ENCODE data around the gene ERGIC2.
"Not testable (repeated sequence)": the region's sequence is repeated elsewhere in the genome, so short reads cannot be mapped to it uniquely, and the experiment has no call there.

ERGIC2 gene

GRCh38 chr12:29380536-29381523 is at the start of gene ERGIC2:
TSS of gene ERGIC2 (minus strand) at chr12:29381172. CDS start at chr12:29371633, 9,539 bp downstream.
- DNase-seq: peak; percentile 74

DNA sequence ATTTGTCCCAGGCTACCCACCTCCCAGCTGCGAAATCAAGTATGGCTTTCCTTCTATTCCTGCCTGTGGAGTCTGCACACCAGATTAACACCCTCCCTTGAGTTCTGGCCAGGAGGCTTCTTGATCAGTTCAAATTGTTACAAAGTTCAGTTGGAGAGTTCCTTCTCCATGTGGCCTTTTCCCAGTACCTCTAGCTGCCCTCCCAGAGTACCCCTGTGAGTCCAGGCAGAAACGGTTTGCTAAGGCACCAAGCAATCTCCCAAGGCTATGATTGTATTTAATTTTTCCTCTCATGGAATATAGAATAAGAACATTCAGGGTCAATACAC is 49.7 kb upstream of the ERGIC2 start:
- DNase-seq: no peak

- no peak for DNase-seq
These were observed 49.2 kb upstream of the ERGIC2 start for GRCh38 chr12:29429999-29430715.

- DNase-seq: no peak
These were observed 47.7 kb upstream of the ERGIC2 start for GRCh38 chr12:29428633-29429032.

DNA sequence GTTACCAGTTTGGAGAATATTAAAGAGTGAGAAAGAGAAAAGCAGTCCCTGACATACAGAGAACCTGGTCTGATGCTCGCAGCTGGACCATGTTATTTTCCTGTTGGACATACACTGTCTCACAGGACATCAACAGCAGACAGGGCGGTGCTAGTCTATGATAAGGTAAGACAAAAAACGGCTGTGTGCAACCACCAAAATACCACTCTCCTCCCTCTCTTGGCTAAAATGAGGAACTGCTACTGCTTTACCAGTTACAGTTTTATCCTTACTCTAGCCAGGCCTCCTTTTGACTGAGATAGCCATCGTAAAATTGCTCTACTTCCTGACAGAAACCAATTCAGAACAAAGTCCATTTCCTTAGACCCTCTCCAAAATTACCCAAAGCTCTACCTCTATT is 47.0 kb upstream of the ERGIC2 start:
- no peak for DNase-seq

GRCh38 chr12:29426498-29426897 is 45.5 kb upstream of the ERGIC2 start:
- no peak for DNase-seq

GRCh38 chr12:29425722-29426121 is 44.8 kb upstream of the ERGIC2 start:
- no peak for DNase-seq

- no peak for DNase-seq
These were observed 35.8 kb upstream of the ERGIC2 start for GRCh38 chr12:29416748-29417147.

- DNase-seq: no peak
These were observed 34.1 kb upstream of the ERGIC2 start for GRCh38 chr12:29415111-29415510.

- DNase-seq: no peak
These were observed 33.4 kb upstream of the ERGIC2 start for GRCh38 chr12:29414368-29414767.

DNA sequence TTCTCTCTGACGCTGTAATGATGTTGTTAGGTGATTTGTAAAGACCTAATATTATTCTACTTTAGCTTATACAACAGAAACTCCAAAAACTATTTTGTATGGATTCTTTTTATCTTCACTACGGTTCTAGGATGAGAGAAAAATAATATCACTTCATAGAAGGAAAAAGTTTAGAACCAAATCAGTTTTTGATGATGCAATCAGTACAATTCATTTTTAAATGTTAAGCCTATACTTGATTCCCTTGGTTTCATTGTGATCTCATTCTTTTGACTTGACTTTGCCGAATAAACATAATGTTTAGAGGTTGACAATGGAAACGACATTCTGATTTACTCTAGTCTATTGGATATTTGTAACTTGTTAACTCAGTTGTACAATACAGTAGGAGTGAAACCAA is 24.6 kb upstream of the ERGIC2 start:
- no peak for DNase-seq

- no peak for DNase-seq
These were observed 23.0 kb upstream of the ERGIC2 start for GRCh38 chr12:29403991-29404390.

- no peak for DNase-seq
These were observed 21.5 kb upstream of the ERGIC2 start for GRCh38 chr12:29402437-29402836.

- no peak for DNase-seq
These were observed 17.5 kb upstream of the ERGIC2 start for GRCh38 chr12:29398495-29398894.

DNA sequence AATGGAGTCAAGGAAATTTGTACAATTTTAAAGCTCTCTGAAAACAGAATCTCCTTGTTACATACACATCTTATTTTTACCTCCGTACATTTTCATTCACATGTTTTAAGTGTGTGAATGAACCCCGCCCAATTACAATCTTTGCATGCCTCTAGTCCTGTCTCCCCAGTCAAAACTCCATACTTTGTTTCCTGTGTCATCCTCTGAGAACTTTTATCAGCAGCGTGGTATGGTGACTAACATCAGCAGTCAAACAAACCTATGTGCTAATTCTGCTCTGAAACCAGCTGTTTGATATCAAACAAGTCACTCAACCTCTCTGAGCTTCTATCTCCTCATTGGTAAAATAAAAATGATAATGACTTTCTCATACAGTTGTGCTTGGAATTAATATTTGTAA is 15.8 kb upstream of the ERGIC2 start:
- no peak for DNase-seq

GRCh38 chr12:29395356-29395755 is 14.4 kb upstream of the ERGIC2 start:
- no peak for DNase-seq

- DNase-seq: peak; percentile 19
These were observed 9.4 kb upstream of the ERGIC2 start for GRCh38 chr12:29390419-29390818.

DNA sequence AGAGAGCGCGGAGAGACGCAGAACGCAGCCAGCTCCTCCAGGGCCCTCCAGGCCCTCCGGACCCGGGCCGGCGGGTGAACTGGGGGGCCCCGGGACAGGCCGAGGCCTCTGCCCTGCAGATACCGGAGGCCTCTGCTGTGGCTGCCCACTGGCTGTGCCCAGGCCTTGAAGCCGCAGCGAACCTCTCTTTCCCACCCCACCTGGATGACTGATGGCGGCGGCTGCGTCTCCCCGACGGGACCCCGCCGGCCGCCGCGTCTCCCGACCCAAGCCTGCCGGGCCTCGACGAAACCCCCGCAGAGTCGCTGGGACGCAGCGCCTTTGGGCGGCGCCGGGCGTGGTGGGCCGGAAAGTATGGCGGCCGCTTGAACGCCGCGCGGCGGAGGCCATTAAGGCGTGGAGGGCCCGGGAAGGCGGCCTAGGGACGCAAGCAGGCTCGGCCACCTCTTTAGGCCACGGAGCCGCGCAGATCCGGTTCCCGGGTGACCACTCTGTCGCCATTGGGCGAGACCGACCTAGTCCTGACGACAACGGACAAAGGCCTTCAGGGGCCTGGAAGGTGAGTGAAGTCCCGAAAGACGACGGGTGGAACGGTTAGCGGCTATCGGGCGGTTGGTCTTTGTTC is 8.4 kb upstream of the ERGIC2 start:
- DNase-seq: no peak

- DNase-seq: not testable (repeated sequence)
These were observed 5.2 kb upstream of the ERGIC2 start for GRCh38 chr12:29386084-29386680.

- not testable (repeated sequence) for DNase-seq
These were observed 4.2 kb upstream of the ERGIC2 start for GRCh38 chr12:29385194-29385593.

GRCh38 chr12:29382251-29382650 is 1.3 kb upstream of the ERGIC2 start:
- no peak for DNase-seq

- no peak for DNase-seq
These were observed 4.9 kb downstream of the ERGIC2 start for GRCh38 chr12:29376118-29376517.

GRCh38 chr12:29374913-29375312 is 6.1 kb downstream of the ERGIC2 start:
- no peak for DNase-seq

Data from NK-92 treated with Interleukin-12 subunit alpha and Interleukin-12 subunit beta, amount 100 ng/mL, for 24 hours (cell line).